Measurements from ENCODE around the gene REXO5. TPM values are rescaled to one million over a fixed set of nuclear protein-coding genes. Genes with fewer than 3 reads are reported as not detected.

The REXO5 gene
- total RNA-seq, 1 donor from 2014 or later: 2.4 TPM

DNA sequence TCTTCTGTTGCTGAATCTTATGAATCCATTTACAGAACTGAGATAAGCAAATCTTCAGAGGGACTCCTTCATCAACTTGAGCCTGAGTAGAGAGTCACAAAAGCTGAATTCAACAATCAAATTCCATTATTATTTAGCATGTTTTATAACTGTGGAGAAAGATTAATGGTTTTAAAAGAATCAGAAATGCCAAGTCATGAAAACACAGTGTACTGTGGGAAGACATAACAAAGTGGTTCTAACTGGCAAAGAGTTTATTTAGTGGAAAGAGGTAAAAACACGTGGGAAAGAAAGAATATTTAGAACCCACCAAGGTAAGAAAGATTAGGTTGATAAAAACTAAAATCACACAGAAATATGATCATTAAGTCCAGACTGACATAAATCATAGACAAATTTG lies 5.0 kb upstream of the REXO5 start:
- DNase-seq (ENCODE audit: low read depth in 2 of 2): no peak

DNA sequence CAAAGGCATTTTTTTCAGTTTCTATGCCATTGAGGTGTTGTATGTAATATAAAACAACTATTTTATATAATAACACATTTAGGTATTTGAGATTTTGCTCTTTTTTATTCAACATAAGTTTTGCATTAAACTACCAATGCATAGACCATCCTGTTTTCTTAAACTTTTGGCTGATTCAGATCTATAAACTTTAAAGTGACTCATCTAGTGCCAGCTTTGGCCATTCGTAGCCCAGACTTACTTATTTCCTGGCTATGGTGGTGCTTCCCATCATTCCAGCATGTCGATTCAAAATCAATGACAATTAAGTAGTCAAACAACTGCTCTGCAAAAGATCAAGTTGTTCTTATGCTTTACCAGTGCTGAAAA lies 3.2 kb upstream of the REXO5 start:
- peak in 1 of 2 donors; percentile 5 for DNase-seq (ENCODE audit: low read depth in 2 of 2)

DNA sequence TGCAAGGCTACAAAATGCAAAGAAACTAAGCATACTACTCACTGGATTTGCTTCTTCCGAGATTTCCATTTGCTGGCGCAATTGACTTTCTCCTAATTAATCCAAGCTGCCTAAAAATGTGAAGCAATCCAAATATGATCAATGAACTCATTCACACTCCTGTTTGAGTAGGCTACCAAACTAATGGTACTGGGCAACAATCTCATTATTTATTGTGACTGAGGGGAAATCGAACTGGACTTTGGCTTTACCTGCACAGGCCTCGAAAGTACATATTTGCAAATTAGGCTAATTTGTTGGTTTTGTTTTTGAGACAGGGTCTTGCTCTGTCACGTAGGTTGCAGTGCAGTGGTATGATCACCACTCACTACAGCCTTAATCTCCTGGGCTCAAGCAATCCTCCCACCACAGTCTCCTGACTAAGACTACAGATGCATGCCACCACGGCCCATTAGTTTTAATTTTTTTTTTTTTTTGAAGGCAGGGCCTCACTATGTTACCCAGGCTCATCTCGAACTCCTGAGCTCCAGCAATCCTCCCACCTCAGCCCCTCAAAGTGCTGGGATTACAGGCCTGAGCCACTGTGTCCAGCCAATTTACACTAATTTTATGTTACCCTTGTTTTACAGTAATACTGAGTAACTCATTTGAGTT lies 2.6 kb upstream of the REXO5 start:
- no peak for DNase-seq (ENCODE audit: low read depth in 2 of 2)

DNA sequence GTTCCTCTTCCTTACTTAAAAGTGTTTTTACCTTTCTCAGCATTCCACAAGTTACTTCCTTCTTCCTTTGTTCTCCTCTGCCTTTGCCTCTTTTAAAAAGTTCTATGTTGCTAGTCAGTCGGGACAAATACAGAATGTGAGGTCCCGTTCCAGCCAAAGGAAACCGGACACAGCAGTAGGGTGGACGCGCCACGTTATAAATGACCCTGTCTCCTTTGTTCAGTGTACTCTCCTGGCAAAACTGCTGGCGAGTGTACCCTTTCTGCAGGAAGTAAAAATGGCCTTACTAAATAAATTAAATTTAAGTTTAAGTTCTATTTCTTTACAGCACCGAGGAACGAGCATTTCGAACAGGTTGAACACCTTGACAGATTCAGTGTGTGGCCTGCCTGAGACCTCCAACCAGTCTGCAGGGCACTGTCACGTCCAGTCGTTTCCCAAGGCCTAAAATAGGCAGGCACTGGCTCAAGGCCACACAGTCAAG lies 601 bp upstream of the REXO5 start:
- peak; percentile 38 to 69 for DNase-seq (ENCODE audit: low read depth in 2 of 2)

DNA sequence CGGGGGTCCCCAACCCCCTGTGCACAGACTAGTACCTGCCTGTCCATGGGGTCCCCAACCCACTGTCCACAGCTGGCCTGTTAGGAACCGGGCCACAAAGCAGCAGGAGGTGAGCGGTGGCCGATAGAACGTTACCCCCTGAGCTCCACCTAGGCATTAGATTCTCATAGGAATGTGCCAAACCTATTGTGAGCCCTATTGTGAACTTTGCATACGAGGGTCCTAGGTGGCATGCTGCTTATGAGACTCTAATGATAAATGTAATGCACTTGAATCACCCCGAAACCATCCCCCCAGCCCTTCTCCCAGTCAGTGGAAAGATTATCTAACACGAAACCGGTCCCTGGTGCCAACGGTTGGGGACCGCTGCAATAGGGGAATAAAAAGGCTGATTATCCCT lies 1.5 kb downstream of the REXO5 start:
- DNase-seq (ENCODE audit: low read depth in 2 of 2): no peak

DNA sequence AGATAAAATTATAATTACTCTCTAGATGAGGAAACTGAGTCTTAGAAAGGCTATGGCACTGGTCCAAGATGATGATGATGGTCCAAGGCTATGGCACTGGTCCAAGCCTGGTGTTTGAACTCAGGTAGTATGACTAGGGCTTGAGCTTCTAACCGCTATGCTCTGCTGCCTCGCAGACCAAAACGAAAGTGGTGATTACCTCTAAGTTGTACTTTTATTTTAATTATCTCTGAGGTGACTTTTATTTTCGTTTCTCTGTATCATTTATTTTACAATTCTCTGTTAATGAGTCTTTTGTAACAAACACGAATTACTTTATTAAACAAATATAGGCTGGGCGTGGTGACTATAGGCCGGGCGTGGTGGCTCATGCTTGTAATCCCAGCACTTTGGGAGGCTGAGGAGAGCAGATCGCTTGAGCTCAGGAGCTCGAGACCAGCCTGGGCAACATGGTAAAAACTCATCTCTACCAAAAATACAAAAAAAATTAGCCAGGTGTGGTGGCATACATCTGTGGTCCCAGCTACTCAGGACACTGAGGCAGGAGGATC lies 5.6 kb downstream of the REXO5 start:
- no peak for DNase-seq (ENCODE audit: low read depth in 2 of 2)

DNA sequence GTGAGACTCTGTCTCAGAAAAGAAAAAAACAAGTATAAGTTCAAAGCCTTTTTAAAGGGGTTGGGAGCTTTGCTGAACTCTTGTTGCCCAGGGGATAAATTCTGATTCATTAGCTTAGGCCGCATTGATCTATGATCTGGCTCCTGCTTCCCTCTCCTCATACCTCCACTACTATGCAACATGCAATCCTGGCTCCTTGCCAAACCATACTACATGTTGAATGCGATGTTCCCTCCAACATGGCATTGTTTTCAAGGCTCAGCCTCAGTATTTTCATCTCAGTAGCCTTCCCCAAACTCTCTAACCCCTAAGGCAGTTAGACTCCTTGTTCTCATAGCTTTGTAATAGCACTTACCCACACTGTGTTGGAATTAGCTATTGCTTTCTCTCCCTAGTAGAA lies 6.2 kb downstream of the REXO5 start:
- DNase-seq (ENCODE audit: low read depth in 2 of 2): no peak

DNA sequence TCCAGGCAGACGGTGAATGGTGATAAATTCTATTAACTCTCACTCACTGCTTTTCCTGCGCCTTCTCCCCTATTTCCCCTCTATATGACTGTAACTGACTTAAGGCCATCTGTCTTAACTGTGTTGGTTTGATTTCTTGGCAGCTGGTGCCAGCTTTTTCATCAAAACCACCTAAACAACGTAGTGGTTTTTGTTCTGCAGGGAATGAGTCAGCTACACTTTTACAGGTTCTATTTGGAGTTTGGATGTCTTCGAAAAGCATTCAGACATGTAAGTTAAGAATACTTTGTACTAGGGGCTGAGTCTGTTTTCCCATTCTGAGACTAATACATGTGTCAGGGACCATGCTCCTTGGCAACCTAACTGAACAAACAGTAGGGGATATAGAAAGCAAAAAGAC lies 8.5 kb downstream of the REXO5 start:
- peak in 1 of 2 donors; percentile 88 for DNase-seq (ENCODE audit: low read depth in 2 of 2)

DNA sequence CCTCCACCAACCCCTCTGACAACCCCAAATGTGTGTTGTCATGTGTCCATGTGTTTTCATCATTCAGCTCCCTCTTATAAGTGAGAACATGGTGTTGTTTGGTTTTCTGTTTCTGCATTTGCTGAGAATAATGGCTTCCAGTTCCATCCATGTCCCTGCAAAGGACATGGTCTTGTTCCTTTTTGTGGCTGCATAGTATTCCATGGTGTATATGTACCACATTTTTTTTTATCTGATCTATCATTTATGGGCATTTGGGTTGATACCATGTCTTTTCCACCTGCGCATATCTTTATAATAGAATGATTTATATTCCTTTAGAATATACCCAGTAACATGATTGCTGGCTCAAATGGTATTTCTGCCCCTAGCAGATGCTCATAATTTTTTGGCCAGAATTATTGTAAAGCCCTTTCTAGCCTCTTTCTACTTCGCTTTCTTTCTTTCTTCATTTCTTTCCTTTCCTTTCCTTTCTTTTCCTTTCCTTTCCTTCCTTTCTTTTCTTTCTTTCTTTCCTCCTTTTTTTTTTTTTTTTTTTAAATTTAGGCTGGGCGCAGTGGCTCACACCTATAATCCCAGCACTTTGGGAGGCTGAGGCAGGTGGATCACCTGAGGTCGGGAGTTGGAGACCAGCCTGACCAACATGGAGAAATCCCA lies 12.7 kb downstream of the REXO5 start:
- DNase-seq (ENCODE audit: low read depth in 2 of 2): no peak

DNA sequence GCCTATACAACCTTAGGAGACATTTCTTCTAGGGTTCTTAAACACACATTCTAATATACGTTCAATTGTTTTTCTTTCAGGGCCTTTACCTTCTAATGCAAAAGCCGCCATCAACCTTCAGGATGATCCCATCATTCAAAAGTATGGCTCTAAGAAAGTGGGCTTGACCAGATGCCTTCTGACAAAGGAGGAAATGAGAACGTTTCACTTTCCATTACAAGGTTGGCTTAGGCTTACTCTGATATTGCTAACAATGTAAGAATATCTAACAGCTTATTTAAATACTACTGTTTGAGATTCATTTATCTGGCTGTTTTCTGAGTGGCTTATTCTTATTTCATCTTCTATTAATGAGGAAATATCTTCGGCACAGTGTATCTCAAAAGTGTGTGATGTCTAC lies 15.4 kb downstream of the REXO5 start:
- DNase-seq (ENCODE audit: low read depth in 2 of 2): no peak

DNA sequence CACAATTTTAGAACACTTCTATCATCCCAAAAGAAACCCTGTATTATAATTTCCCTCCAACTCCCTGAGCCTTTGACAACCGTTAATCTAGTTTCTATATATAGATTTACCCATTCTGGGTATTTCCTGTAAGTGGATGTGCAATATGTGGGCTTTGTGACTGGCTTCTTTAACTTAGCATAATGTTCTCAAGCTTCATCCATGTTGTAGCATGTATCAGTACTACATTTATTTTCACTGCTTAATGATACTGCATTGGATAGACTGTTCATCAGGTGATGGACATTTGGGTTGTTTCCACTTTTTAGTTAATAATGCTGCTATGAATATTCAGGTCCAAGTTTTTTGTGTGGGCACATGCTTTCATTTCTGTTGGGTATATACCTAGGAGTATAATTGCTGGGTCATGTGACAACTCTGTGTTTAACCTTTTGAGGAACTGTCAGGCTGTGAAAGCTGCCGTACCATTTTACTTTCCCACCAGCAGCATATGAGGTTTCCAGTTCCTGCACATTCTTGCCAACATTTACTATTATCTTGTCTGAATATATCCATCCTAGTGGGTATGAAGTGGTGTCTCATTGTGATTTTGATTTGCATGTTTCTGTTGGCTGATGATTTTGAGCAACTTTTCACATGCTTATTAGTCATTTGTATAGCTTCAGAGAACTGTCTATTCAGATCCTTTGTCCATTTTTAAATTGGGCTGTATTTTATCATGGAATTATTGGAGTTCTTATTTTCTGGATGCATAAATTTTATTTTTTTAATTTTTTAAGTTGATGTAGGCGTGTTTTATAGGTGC lies 16.4 kb downstream of the REXO5 start:
- DNase-seq (ENCODE audit: low read depth in 2 of 2): no peak

DNA sequence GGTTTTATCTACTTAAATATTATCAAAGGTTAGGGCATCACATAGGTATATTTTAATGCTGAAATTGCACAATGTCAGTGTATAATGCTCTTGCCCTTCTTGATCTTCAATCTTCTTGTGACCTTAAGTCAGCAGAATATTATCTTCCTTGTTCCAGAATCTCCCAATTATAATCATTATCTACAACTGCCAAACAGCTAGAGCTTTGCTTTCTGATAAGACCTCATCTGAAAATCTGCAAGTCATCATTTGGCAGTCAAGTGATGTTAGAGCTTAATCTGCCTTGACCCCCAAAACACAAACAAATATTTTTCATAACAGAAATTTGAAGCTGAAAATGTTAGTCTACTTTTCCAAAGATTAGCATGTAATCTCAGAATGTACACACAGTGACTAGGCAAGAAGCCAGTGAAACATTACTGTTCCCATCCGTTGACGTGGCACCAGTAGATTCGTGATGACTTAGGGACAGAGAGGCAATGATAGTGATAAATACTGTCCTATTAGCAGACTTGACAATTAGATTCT lies 19.8 kb downstream of the REXO5 start:
- DNase-seq (ENCODE audit: low read depth in 2 of 2): no peak

DNA sequence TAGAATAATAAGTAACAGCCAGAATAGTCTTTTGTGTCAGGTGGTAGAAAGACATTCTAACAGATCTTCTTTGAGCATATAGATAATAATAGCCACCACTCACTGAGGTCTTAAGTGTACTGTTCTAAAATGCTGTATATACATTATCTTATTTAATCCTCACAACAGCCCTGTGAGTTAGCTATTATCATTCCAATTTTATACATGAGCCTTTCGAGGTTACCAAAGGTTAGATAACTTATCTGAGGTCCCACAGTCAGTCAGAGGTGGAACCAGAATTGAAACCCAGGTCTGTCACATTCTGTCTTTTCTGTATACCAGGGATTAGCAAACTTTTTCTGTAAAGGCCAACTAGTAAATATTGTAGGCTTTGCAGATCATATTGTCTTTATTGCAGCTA lies 23.2 kb downstream of the REXO5 start:
- no peak for DNase-seq (ENCODE audit: low read depth in 2 of 2)

DNA sequence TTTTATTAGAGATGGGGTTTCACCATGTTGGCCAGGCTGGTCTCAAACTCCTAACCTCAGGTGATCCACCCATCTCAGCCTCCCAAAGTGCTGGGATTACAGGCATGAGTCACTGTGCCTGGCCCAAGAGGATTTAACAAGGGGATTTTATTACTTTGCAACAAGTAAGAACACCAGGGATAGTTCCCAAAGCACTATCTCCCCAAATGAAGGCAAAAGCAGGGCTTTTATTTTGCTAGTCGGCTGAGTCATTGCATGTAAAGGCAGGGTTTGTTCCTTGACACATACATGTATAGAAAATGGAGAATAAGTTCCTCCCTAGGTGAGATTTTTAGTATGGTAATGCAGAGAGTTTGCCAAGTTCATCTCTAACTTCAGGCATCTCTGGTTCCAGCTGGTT lies 24.0 kb downstream of the REXO5 start:
- no peak for DNase-seq (ENCODE audit: low read depth in 2 of 2)

DNA sequence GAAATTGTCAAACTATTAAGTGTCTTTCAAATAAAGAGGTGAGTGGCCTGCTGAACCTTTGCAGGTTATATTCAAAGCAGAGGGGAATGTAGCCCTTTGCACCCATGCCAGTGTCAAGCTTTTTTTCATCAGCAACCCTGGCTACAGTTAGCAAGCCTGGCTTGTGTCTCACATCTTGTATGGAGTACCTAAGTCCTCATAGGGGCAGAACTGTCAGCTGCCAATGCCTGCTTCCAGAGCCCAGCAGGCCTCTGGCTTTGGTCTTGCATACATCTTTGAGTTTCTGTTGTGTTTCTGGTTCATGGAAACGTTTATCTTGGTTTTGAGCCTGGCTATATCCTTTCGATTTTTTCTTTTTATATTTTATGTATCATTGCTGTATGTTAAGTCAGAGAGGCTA lies 26.8 kb downstream of the REXO5 start:
- DNase-seq (ENCODE audit: low read depth in 2 of 2): no peak

DNA sequence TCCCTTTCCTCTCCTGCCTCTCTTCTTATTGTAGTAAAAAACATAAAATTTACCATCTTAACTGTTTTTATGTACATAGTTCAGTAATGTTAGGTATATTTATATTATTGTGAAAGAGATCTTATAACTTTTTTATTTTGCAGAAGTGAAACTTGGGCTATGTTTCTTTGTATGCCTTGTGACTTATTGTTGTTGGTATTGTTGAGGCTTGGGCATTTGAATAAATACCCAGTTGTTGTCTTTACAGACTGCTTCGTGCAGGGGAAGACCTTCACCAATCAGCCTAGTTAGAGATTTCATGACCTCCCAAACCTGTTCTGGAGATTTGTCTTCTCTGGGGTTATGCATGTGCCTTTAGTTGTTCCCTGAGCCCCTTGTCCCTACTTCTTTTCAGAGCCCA lies 31.9 kb downstream of the REXO5 start:
- DNase-seq (ENCODE audit: low read depth in 2 of 2): no peak

DNA sequence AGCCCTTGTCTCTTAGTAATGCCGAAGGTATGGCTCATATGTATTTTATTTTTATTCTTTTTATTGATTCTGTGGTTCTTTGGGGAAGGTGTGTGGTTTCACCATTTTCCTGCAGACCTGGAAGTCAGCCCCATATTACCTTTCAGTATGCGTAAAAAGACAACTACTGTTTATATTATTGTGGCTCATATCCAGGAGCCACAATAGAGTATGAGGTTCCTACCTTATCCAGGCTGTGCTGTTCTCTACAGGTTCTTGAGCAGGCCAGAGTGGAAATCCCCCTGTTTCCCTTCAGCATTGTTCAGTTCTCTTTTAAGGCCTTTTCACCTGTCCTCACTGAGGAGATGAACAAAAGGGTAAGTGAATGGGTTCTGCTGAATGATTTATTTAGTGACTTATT lies 33.2 kb downstream of the REXO5 start:
- DNase-seq (ENCODE audit: low read depth in 2 of 2): no peak

DNA sequence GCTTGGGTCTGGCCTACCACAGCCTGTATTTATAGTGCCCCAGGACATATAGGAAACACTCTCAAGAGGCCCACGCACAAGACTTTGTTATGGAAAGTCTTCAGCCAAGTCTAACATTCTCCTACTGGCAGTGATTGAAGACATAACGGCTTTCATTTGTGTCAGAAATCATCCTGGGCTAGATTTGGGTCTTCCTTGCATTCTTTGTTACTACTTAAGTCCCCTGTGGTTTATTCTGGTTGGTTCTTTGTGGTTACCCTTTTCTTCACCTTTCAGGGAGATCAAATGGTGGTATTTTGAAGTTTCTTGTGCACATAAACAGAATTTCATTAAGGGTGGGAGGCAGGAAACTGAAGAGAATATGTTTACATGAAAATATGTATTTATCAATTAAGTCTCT lies 37.7 kb downstream of the REXO5 start:
- no peak for DNase-seq (ENCODE audit: low read depth in 2 of 2)

DNA sequence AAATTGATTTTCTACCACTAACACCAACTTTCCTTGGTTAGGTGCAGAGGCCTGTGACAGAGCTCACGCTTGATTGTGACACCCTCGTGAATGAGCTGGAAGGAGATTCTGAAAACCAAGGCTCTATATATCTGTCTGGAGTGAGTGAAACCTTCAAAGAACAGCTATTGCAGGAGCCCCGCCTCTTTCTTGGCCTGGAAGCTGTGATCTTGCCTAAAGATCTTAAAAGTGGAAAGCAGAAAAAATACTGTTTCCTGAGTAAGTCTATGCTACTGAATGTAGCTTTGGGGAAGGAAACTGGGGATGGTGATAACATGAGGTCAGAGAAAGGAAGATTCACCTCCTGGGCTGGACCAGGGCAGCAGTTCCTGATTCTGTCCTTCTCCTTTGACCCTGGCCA lies 38.3 kb downstream of the REXO5 start:
- peak in 1 of 2 donors; percentile 47 for DNase-seq (ENCODE audit: low read depth in 2 of 2)

DNA sequence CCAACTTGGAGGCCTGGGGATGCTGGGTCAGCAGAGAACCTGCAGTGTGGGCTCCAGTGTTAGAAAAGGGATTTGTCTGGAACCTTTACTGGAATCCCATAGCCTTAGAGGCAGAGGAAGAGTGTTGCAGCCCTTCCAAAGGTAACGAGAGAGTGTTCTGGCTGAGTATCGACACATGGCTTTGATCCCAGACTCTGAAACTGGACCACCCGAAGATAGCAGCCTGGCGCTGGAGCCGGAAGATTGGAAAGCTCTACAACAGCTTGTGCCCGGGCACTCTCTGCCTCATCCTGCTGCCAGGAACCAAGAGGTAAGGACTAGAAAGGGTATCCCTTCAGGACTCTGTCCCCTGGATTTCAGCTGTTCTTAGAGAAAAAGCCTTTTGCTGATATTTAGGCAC lies 39.7 kb downstream of the REXO5 start:
- no peak for DNase-seq (ENCODE audit: low read depth in 2 of 2)

DNA sequence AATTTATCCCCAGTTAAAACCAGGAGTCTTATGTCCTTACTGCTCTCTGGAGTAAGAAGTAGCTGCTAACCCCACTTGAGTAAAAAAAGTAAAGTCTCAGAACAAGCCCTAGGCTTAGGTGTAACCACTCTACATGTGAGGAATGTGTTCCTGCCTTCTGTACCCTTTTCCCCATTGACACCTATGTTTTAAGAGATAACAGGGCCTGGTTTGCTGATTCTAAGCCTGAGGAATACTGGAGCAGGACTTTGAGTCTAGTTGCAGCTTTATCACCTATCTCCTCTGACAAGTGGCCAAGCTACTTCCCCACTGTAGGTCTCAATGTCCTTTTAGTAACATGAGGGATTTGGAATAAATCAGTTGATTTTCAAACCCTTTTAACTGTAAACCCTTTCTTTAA lies 40.2 kb downstream of the REXO5 start:
- no peak for DNase-seq (ENCODE audit: low read depth in 2 of 2)

DNA sequence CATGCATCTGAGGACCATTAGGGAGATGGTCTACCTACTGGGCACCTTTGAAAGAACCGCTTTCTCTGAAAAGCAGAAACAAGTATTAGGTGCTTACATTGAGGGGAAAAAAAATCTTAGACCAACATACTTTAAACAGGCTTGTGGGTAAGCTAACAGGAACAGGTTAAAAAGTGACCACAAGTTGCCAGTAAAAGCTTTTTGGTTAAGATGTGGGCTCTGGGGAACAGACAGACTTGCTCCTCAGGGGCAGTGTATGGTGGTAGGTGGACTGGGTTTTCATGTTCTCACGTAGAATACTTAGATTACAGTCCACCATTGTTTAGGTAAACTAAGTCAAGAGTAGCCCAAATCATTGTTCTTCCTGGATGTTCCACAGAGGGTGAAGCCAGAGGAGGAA lies 41.2 kb downstream of the REXO5 start:
- DNase-seq (ENCODE audit: low read depth in 2 of 2): no peak

All from lung microvascular endothelial cell (primary cell).